ENCODE results near the gene HTN3. TPM values are rescaled to one million over a fixed set of nuclear protein-coding genes. Genes with fewer than 3 reads are reported as not detected.

The HTN3 gene
- total RNA-seq, 3 donors from 2014 or later = not detected

- no peak for DNase-seq (ENCODE audit: low spot score in 2 of 2)
- H3K27me3 ChIP-seq = no peaks in the 10 kb centered on the region
- intact Hi-C loops (cut with DNase I; ENCODE audit: low total_unique reads) = no loop called here
- H3K4me1 ChIP-seq = no peaks in the 10 kb centered on the region
- TF ChIP-seq POLR2A (IDR thresholded peaks at IDR 0.05) (no peak), POLR2AphosphoS5 (IDR thresholded peaks at IDR 0.05) (no peak), CTCF (IDR thresholded peaks at IDR 0.05) (no peak)
- no peaks in the 10 kb centered on the region for H3K36me3 ChIP-seq
- H3K27ac ChIP-seq = no peak overlapping the region
- H3K9me3 ChIP-seq = no peaks in the 10 kb centered on the region
- no peak overlapping the region for H3K4me3 ChIP-seq
These were observed 51.9 kb downstream of the HTN3 start for GRCh38 chr4:70080205-70080604.

Other genes starting within 250 kb of the HTN3 start
- under 1 TPM in 2 of 3 donors, not detected in 1; 0.59 to 0.66 TPM for gene SULT1E1, start 168.3 kb upstream of the HTN3 start, total RNA-seq
- gene CSN1S1, start 97.4 kb upstream of the HTN3 start, total RNA-seq = 1 to 10 TPM; 1.0 to 6.7 (median 2.9) TPM
- gene CSN2, start 62.7 kb upstream of the HTN3 start, total RNA-seq = not detected
- gene STATH, start 32.5 kb upstream of the HTN3 start, total RNA-seq = not detected
- gene HTN1, start 22.0 kb downstream of the HTN3 start, total RNA-seq = not detected
- not detected for gene PRR27, start 125.8 kb downstream of the HTN3 start, total RNA-seq
- gene ODAM, start 167.3 kb downstream of the HTN3 start, total RNA-seq = 1 to 10 TPM in 1 of 3 donors, not detected in 2; 1.2 TPM
- gene FDCSP, start 197.7 kb downstream of the HTN3 start, total RNA-seq = 10 to 100 TPM in 2 of 3 donors, not detected in 1; 13.4 to 78.2 TPM
- 1 to 10 TPM in 1 of 3 donors, under 1 TPM in 1, not detected in 1; 0.66 to 4.1 TPM for gene CSN3, start 214.1 kb downstream of the HTN3 start, total RNA-seq

Data from breast epithelium (tissue), 4 donors.